ENCODE measurements around the gene FGFRL1.

Gene FGFRL1

GRCh38 chr4:1009542-1010394, 1.7 kb upstream of the FGFRL1 start:
- no peak for DNase-seq

GRCh38 chr4:1010395-1011021, 918 bp upstream of the FGFRL1 start:
- no peak for DNase-seq

GRCh38 chr4:1011666-1012033, 224 bp downstream of the FGFRL1 start:
- no peak for DNase-seq

GRCh38 chr4:1012034-1012739, 761 bp downstream of the FGFRL1 start:
- no peak for DNase-seq

GRCh38 chr4:1013225-1014073, 2.0 kb downstream of the FGFRL1 start:
- no peak for DNase-seq

GRCh38 chr4:1014291-1015167, 3.1 kb downstream of the FGFRL1 start:
- no peak for DNase-seq

GRCh38 chr4:1015179-1015578, 3.8 kb downstream of the FGFRL1 start:
- DNase-seq, result no peak

- no peak for DNase-seq
Measured at GRCh38 chr4:1015746-1016145, 4.3 kb downstream of the FGFRL1 start.

GRCh38 chr4:1017211-1017610, 5.8 kb downstream of the FGFRL1 start:
- no peak for DNase-seq

GRCh38 chr4:1017706-1018105, 6.3 kb downstream of the FGFRL1 start:
- DNase-seq, result no peak

GRCh38 chr4:1018147-1019020, 7.0 kb downstream of the FGFRL1 start:
- DNase-seq, result no peak

GRCh38 chr4:1019320-1019719, 7.9 kb downstream of the FGFRL1 start:
- no peak for DNase-seq

GRCh38 chr4:1019729-1020470, 8.5 kb downstream of the FGFRL1 start:
- no peak for DNase-seq

GRCh38 chr4:1021386-1022050, 10.1 kb downstream of the FGFRL1 start:
- no peak for DNase-seq

- DNase-seq, result no peak
Measured at GRCh38 chr4:1022051-1022738, 10.8 kb downstream of the FGFRL1 start.

- DNase-seq, result no peak
Measured at GRCh38 chr4:1022739-1023066, 11.3 kb downstream of the FGFRL1 start.

GRCh38 chr4:1023075-1023640, 11.7 kb downstream of the FGFRL1 start:
- DNase-seq, result no peak

GRCh38 chr4:1023895-1024740, 12.7 kb downstream of the FGFRL1 start:
- no peak for DNase-seq
